Colon (tissue), 2 donors: ENCODE results near the gene KRTAP29-1.

Source experiments
- FAIRE-seq: peaks from 2 replicates; lab custom pipeline; 2012; peaks lifted over from hg19 to GRCh38; lab: Jason Lieb, UNC
- donor health status: control.
- donor health status: control.

Gene KRTAP29-1

GRCh38 chr17:41328207-41328606 is 25.6 kb upstream of the KRTAP29-1 start:
- no peak for FAIRE-seq

GRCh38 chr17:41327411-41328120 is 24.9 kb upstream of the KRTAP29-1 start:
- FAIRE-seq, result no peak

- no peak for FAIRE-seq
Measured at GRCh38 chr17:41326173-41327145, 23.8 kb upstream of the KRTAP29-1 start.

- no peak for FAIRE-seq
Measured at GRCh38 chr17:41325611-41326010, 23.0 kb upstream of the KRTAP29-1 start.

GRCh38 chr17:41325126-41325525 is 22.5 kb upstream of the KRTAP29-1 start:
- FAIRE-seq, result no peak

- FAIRE-seq, result no peak
Measured at GRCh38 chr17:41324180-41325075, 21.8 kb upstream of the KRTAP29-1 start.

GRCh38 chr17:41322903-41323895 is 20.5 kb upstream of the KRTAP29-1 start:
- FAIRE-seq, result no peak

- FAIRE-seq, result no peak
Measured at GRCh38 chr17:41322094-41322902, 19.6 kb upstream of the KRTAP29-1 start.

GRCh38 chr17:41318231-41318630 is 15.6 kb upstream of the KRTAP29-1 start:
- no peak for FAIRE-seq

- no peak for FAIRE-seq
Measured at GRCh38 chr17:41315814-41316445, 13.3 kb upstream of the KRTAP29-1 start.

GRCh38 chr17:41315204-41315794 is 12.6 kb upstream of the KRTAP29-1 start, which contains the start of gene KRTAP17-1:
Gene KRTAP17-1 (minus strand): TSS chr17:41315710. CDS start chr17:41315650, 60 bp downstream.
- FAIRE-seq, result no peak

- no peak for FAIRE-seq
Measured at GRCh38 chr17:41311111-41311510, 8.5 kb upstream of the KRTAP29-1 start.

GRCh38 chr17:41308918-41309359 is 6.3 kb upstream of the KRTAP29-1 start, which contains the start of gene KRTAP16-1:
Gene KRTAP16-1 (minus strand): TSS chr17:41309309. CDS start chr17:41309253, 56 bp downstream.
- FAIRE-seq, result no peak

GRCh38 chr17:41308251-41308917 is 5.7 kb upstream of the KRTAP29-1 start:
- no peak for FAIRE-seq

GRCh38 chr17:41307647-41308046 is 5.0 kb upstream of the KRTAP29-1 start:
- FAIRE-seq, result no peak

GRCh38 chr17:41304091-41304490 is 1.4 kb upstream of the KRTAP29-1 start:
- FAIRE-seq, result no peak

- no peak for FAIRE-seq
Measured at GRCh38 chr17:41302981-41303380, 330 bp upstream of the KRTAP29-1 start.

- FAIRE-seq, result no peak
Measured at GRCh38 chr17:41301204-41301790, 1.4 kb downstream of the KRTAP29-1 start.
